Activated naive CD4-positive, alpha-beta T cell treated with Interleukin-2 at 50 U/mL for 16 hours (primary cell): ENCODE data around the gene TSPAN18.

Experiments used
- DNase-seq: peaks from one replicate; pipeline ENCODE4 v3.0.0-alpha.2; 2020

TSPAN18 gene

DNA sequence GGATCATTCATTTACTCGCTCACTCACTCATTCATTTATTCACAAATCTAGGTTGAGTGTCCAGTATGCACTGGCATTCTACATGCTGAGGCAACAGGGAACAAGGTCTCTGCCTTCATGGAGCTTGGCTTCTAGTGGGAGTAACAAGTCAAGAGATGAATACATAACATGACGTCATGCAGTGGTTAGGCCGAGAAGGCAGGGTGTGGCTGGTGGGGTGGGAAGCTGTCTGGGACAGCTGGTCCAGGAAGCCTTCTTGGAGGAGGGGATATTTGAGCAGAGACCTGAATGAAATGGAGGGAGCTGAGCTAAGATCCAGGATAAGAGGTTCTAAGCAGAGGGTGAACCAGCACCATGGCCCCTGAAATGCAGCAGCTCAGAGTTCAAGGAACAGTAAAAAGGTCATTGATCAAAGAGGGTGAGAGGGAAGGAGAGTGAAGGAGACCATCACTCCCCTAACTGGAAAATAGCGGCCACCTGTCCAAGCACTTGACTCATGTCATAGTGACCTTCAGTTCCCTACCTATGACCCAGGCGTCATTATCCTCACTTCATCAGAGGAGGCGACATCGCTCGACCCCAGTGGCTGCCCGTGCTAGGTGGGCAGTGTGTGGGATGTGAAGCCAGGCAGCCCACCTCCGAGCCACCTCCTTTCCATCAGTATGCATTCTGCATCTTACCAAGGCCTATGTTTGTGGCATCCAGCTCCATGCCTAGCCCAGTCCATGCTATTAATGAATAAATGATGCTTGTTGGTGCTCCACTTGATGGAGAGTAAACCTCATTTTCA is 105.0 kb downstream of the TSPAN18 start:
- DNase-seq = no peak

DNA sequence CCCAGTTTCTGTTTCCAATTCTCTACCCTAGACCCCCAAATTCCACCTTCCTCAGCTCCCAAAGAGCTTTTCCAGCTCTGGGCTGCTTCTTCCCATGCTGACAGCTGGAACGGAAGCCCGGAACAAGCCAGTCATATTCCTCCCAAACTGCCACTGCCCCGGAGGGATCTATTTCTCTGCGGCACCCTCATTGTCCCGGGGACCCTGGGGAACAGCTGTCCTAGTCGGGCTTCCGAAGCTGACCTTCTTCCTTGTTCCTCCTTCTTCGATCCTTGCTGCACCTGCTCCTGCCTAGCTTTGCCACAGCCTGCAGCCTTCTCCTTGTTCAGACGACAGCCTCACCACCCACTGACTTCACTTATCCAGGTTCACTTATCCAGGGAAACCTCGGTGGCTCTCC is 105.7 kb downstream of the TSPAN18 start:
- DNase-seq = no peak

GRCh38 chr11:44833221-44833876 is 106.6 kb downstream of the TSPAN18 start:
- DNase-seq = no peak

DNA sequence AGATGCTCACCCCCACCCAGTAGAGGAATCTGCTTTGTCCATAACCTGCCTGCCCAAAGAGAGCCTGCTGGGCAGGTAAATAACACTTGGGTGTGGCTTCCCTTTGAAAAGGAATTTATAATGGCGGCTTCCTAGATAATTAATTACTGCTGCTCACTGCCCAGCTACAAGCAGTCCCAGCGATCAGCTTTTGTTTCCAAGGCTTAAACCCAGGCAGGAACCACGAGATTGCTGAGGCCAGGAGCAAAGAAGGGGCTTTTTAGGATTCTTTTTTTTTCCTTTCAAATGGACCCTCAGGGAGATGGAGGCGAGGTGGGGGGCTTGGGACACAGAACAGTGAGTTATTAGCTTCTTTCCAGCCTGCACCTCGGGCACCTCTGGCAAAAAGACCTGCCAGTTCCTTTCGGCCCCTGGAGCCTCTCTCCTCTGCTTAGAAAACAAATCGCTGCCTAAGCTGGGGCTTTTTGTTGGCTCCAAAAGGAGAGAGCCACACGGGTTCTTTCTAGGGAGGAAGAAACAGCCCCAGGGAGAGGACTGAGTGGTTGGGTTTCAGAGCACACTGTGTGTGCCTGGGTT is 107.2 kb downstream of the TSPAN18 start:
- DNase-seq = no peak

- DNase-seq = no peak
These were observed 108.1 kb downstream of the TSPAN18 start for GRCh38 chr11:44834846-44835245.

DNA sequence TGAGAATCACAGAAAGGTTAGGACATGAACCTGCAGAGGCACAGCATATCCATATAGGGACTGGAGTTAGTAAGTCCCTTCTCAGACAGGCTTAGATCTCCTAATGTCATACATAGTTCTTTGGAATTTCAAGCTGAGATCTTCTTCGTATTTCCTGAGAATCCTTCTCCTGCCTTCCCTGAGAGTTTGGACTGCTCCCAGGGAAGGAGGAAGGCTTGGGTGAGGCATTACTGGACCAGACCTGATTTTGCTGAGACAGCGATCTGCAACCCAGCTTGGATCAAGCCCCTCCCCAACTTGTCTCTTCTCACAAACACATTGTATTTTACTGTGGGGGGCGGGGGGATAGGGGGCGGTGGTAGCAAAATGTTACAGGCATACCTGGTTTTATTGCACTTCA is 108.5 kb downstream of the TSPAN18 start:
- DNase-seq = no peak

- no peak for DNase-seq
These were observed 109.2 kb downstream of the TSPAN18 start for GRCh38 chr11:44835938-44836337.

DNA sequence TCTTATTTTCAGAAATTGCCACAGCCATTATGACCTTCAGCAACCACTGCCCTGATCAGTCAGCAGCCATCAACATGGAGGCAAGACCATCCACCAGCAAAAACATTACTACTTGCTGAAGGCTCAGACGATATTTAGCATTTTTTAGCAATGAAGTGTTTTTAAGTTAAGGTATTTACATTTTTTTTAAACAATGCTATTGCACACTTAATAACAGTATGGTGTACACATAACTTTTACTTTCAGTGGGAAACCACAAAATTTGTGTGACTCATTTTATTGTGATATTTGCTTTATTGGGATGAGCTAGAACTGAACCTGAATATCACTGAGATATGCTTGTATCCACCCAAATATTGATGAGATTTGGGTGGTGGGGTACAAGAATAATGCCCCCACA is 110.9 kb downstream of the TSPAN18 start:
- DNase-seq = no peak

DNA sequence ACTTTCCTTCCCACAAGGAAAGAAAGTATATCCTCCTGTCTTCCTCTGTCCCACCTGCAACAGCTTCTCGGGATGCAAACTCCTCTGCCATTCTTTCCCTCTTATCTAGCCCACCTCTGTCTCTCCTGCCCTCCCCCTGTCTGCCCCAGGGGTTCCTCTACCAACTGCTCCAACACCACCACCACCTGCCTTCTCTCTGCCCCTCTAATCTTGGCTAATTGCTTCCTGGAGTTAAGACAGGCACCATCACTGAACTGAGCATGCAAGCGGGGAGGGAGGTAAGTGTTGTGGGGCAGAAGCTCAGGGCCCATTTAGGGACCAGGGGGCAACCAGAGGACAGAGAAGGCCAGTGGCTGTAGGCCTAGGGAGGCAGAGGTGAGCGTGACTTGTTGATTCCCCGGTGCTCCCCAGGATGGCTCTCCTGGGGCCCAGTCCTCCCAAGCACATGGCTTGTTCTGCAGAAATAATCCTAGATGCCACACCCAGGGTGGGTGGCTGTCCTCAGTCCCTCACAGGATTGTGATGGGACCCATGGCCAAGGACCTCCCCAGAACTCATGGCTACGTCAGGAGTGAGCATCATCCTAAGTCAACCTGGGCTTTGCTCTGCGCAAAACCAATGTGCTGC is 112.8 kb downstream of the TSPAN18 start:
- no peak for DNase-seq

DNA sequence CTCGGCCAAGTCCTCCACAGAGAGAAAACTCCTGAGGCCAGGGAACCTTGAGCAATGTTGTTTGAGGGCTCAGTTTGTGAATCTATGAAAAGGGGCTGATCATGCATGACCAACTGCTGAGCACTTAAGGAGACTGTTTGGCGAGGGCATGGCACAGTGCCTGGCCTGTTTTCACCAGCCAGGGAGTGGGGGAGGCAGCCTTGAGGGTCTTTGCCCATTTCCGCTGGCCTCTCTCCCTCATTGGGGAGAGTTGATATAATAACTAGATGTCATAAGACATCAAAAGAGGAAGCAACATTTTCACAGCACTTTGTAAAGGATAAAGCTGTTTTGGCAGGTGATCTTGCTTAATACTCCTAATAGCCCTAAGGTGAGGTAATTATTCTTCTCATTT is 113.3 kb downstream of the TSPAN18 start:
- DNase-seq = no peak

- no peak for DNase-seq
These were observed 113.9 kb downstream of the TSPAN18 start for GRCh38 chr11:44840521-44841251.

DNA sequence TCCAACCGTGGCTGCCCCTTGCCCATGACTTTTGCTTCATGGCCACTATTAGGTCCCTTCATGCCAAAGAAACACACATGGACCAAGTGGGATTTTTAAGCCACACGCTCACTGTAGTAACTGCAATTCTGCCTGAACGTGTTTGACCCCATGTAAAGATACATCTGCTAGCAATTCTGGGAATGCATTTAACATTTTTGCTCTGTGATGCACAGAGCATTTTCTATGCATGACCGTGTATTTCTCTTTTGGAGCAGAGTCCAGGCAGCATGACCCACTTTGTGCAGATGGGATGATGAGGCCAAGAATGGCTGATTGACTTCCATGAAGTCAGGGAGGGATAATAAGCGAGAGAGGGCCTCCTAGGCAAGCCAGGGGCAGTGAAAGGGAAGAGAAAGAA is 115.5 kb downstream of the TSPAN18 start:
- DNase-seq = no peak

DNA sequence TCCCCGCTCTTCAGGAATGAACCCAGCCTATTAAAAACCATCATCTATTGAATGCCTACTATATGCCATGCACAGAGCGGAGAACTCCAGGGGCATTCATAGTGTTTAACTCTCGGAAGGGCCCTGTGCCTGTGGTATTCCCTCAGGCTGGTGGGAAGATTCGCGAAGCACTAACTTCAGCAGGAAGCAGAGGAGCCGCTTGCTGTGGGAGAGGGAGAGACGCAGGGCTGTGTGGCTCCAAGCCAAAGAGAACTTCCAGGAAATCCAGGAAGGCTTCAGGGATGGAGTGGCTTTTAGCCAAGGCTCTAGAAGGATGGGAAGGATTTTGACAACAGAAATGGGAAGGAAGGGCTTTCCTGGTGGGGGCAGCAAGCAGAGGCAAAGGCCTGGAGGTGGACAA is 120.1 kb downstream of the TSPAN18 start:
- DNase-seq = no peak

- no peak for DNase-seq
These were observed 120.6 kb downstream of the TSPAN18 start for GRCh38 chr11:44847316-44847715.

DNA sequence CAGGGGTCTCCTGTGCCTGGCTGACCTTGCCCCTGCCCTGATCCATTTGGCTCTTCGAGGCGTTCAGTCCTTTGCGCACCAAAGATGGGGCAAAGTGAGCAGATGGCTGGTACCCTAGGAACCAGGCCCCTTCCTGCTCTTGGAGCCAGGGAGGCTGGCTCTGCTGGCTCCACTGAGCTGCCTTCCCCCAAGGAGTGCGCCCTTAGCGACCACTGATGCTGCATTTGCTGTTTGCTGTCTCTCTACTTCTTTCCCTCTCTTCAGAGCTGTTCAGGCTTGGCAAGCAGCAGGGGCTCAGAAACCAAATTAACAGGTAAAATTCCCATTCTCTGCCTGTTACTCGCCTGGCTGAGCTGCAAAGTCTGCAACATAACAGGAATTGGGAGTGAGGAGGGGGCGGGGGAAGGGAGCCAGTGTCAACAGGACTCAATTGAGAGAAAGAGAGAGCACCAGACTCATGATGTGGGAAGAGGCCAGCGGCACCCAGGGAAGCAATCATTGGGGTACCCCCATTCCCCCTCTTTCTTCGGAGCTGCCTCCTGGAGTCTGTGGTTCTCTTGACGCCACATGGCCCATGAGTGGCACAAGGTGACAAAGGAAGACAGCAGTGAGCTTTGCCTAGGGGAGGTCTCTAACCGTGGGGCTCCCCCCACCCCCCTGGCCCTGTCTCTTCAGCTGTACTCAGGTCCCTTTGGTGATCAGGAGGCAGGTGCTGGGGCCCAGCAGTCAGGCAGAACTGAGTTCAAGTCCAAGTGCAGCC is 121.6 kb downstream of the TSPAN18 start:
- DNase-seq = no peak

DNA sequence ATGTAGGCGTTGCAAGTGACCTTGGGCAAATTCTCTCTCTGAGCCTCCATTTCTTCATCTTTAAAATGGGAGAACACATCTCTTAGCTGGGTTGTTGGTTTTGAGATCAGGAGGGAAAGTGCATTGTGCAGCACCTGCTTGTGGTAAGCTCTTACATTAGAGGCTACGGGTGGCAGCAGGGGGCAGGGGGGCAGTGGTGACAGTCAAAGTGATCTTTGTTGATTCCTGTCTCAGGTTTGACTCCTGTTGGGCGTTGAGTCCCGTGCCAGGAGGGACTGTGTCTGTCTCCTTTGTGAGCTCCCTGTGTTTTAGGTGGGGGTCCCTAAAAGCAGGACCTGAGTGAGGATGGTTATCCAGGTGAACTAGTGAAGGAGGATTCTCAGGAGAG is 122.2 kb downstream of the TSPAN18 start:
- DNase-seq = no peak

- DNase-seq = no peak
These were observed 122.7 kb downstream of the TSPAN18 start for GRCh38 chr11:44849424-44849823.

DNA sequence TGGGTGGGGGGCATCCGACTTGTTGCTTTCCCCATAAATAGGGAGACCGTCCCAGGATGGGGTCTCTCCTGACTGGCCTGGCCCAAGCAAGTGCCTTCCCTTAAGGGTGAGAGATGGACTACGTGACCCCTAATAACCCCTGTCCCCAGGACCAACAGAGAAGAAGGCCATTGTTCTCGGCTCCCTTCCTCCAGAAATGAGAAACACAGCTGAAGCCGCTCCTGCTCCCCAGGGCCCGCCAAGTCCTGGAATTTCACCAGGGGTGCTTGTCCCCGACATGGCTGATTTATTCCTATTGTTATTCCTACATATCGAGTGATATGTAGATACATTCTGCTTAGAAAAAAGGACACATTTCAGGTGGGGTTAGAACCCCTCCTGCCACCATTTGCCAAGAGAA is 123.2 kb downstream of the TSPAN18 start:
- no peak for DNase-seq

DNA sequence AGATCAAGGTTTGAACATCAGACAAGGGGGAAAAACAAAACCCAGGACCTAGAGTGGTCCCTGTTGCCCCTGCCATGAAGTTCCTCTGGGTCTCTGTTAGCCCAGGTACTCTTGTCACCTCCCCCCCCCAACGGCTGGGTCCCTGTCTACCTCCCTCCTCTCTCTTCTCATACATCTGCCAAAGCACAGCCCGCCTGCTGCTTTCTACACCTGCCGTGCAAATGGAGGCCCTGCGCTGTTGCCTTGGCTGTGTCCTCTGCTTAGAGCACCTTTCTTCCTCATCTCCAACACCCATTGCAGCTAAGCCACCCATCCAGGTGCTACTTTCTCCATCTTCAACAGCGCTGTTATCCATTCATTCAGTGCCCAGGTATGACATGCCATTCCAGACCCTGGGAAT is 124.7 kb downstream of the TSPAN18 start:
- DNase-seq = no peak

GRCh38 chr11:44852159-44852747 is 125.5 kb downstream of the TSPAN18 start:
- DNase-seq = no peak

DNA sequence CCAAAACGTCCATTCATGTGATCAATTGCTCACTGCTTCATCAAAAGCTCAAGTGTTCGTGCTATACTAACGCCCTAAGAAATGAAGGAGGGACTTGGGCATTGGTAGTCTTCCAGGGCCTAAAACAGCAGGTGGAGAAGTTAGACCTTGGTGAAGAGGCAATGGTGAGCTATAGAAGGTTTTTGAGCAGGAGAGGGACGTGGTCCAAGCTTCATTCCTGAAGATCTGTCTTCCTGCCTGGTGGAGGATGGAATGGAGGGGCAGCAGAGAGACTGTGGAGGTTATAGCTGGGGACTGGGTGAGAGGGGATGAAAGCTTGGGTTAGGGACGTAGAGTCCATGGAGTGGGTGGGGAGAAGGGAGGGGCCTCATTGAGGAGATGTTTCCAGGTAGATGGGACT is 126.2 kb downstream of the TSPAN18 start:
- DNase-seq = no peak

GRCh38 chr11:44853666-44854065 is 126.9 kb downstream of the TSPAN18 start:
- no peak for DNase-seq
